HepG2 (cell line): ENCODE results near the gene NFKBIZ. TPM values are rescaled to one million over a fixed set of nuclear protein-coding genes. Genes with fewer than 3 reads are reported as not detected.

Source experiments
- ATF2 ChIP-seq: sonication (generic); formaldehyde crosslinking; IDR thresholded peaks from 2 replicates; pipeline ENCODE4 v1.4.0; 2020; ENCODE audit warnings: missing genetic modification reagents
- DNMT1 ChIP-seq: sonication (generic); formaldehyde crosslinking; IDR thresholded peaks from 2 replicates; pipeline ENCODE4 v1.5.1; 2020; ENCODE audit warnings: mild to moderate bottlenecking, missing genetic modification reagents
- EP300 ChIP-seq, 3 experiments: sonication (generic) in 1 of 3; formaldehyde crosslinking in 1 of 3; IDR thresholded peaks; 2 replicates each; pipeline versions ENCODE4 v1.5.1 to v1.6.1; 2011 to 2020; ENCODE audit warnings: low read depth in 2 of 3, low read length in 2 of 3, borderline replicate concordance in 1 of 3, improper control_type of control experiment in 1 of 3, mild to moderate bottlenecking in 1 of 3, missing genetic modification reagents in 1 of 3, moderate library complexity in 1 of 3
- FOXA1 ChIP-seq, 2 experiments: fragments of 450-650 bp in 1 of 2; sonication (generic) in 1 of 2; formaldehyde crosslinking in 1 of 2; IDR thresholded peaks; 2 replicates each; pipeline versions ENCODE4 v1.4.0 to v1.6.1; 2016 to 2020; ENCODE audit warnings: missing genetic modification reagents in 1 of 2
- FOXA3 ChIP-seq: IDR thresholded peaks from 2 replicates; pipeline ENCODE4 v1.6.1; 2016; ENCODE audit warnings: missing genetic modification reagents, missing compliant biosample characterization
- FOXJ3 ChIP-seq: sonication (generic); formaldehyde crosslinking; IDR thresholded peaks from 2 replicates; pipeline ENCODE4 v1.4.0; 2020; ENCODE audit warnings: missing genetic modification reagents, mild to moderate bottlenecking, borderline replicate concordance
- FOXP4 ChIP-seq: sonication (generic); formaldehyde crosslinking; IDR thresholded peaks from 2 replicates; pipeline ENCODE4 v1.4.0; 2020; ENCODE audit warnings: missing genetic modification reagents
- HDAC2 ChIP-seq: sonication (generic); formaldehyde crosslinking; IDR thresholded peaks from 2 replicates; pipeline ENCODE4 v1.4.0; 2020; ENCODE audit warnings: missing genetic modification reagents
- HMG20A ChIP-seq: IDR thresholded peaks from 2 replicates; pipeline ENCODE4 v1.6.1; 2016; ENCODE audit warnings: borderline replicate concordance
- HMGXB4 ChIP-seq, 2 experiments: sonication (generic) in 1 of 2; formaldehyde crosslinking in 1 of 2; IDR thresholded peaks; 2 replicates each; pipeline versions ENCODE4 v1.4.0 to v1.6.1; 2018 to 2020; ENCODE audit warnings: missing genetic modification reagents in 2 of 2, borderline replicate concordance in 1 of 2, low read depth in 1 of 2, mild to moderate bottlenecking in 1 of 2, missing biosample characterization in 1 of 2
- HNF4A ChIP-seq: sonication (generic); formaldehyde crosslinking; IDR thresholded peaks from 2 replicates; pipeline ENCODE4 v1.4.0; 2020; ENCODE audit warnings: missing genetic modification reagents
- IKZF1 ChIP-seq: fragments of 450-650 bp; IDR thresholded peaks from 2 replicates; pipeline ENCODE4 v1.7.1; 2016
- ISL2 ChIP-seq: sonication (generic); formaldehyde crosslinking; IDR thresholded peaks from 2 replicates; pipeline ENCODE4 v1.5.0; 2020; ENCODE audit warnings: missing genetic modification reagents
- KDM6A ChIP-seq: IDR thresholded peaks from 2 replicates; pipeline ENCODE4 v1.6.1; 2016; ENCODE audit warnings: low read depth
- MBD4 ChIP-seq: IDR thresholded peaks from 2 replicates; pipeline ENCODE4 v1.6.1; 2012; ENCODE audit warnings: low read length, inconsistent platforms, borderline replicate concordance
- MEF2D ChIP-seq: sonication (generic); formaldehyde crosslinking; IDR thresholded peaks from 2 replicates; pipeline ENCODE4 v1.5.1; 2020; ENCODE audit warnings: mild to moderate bottlenecking, missing genetic modification reagents
- MIXL1 ChIP-seq: IDR thresholded peaks from 2 replicates; pipeline ENCODE4 v1.6.1; 2016
- NCOA2 ChIP-seq: sonication (generic); formaldehyde crosslinking; IDR thresholded peaks from 2 replicates; pipeline ENCODE4 v1.8.0; 2022; ENCODE audit warnings: inconsistent platforms
- SALL1 ChIP-seq: sonication (generic); formaldehyde crosslinking; IDR thresholded peaks from 2 replicates; pipeline ENCODE4 v1.8.0; 2022; ENCODE audit warnings: mild to moderate bottlenecking, missing genetic modification reagents
- SKI ChIP-seq: fragments of 450-650 bp; IDR thresholded peaks from one replicate; pipeline ENCODE4 v1.6.1; 2018; ENCODE audit warnings: mild to moderate bottlenecking; ENCODE audit not compliant: partially characterized antibody
- SOX5 ChIP-seq: IDR thresholded peaks from 2 replicates; pipeline ENCODE4 v1.6.1; 2016; ENCODE audit warnings: borderline replicate concordance
- TBX3 ChIP-seq: fragments of 450-650 bp; IDR thresholded peaks from 2 replicates; pipeline ENCODE4 v1.6.1; 2017; ENCODE audit warnings: antibody characterized with exemption, mild to moderate bottlenecking, inconsistent platforms, borderline replicate concordance
- THAP11 ChIP-seq: IDR thresholded peaks from 2 replicates; pipeline ENCODE4 v1.6.1; 2016; ENCODE audit warnings: missing biosample characterization, missing genetic modification reagents
- ZFY ChIP-seq: sonication (generic); formaldehyde crosslinking; IDR thresholded peaks from 2 replicates; pipeline ENCODE4 v1.4.0; 2020; ENCODE audit warnings: missing genetic modification reagents
- ZNF235 ChIP-seq: sonication (generic); formaldehyde crosslinking; IDR thresholded peaks from 2 replicates; pipeline ENCODE4 v1.8.1; 2023; ENCODE audit warnings: mild to moderate bottlenecking, missing genetic modification reagents, borderline replicate concordance
- ZNF546 ChIP-seq: sonication (generic); formaldehyde crosslinking; conservative IDR thresholded peaks from 2 replicates; pipeline ENCODE4 v1.8.1; 2023; ENCODE audit warnings: mild to moderate bottlenecking, missing genetic modification reagents
- ZNF549 ChIP-seq: sonication (generic); formaldehyde crosslinking; IDR thresholded peaks from 2 replicates; pipeline ENCODE4 v1.5.0; 2020; ENCODE audit warnings: missing genetic modification reagents
- ZNF792 ChIP-seq: IDR thresholded peaks from 2 replicates; pipeline ENCODE4 v1.6.1; 2016
- polyA plus RNA-seq, 8 experiments: library from polyadenylated mRNA; depleted of rRNA in 3 of 8; stranded (reverse) in 7 of 8; unstranded in 1 of 8; fragments of >200 nt; fragmentation: Illumina TruSeq in 4 of 8; extraction: Trizol in 4 of 8; gene quantifications; 2 replicates each; pipeline versions ENCODE4 v1.2.1 to v1.2.3, GENCODE V29; 2011 to 2016; ENCODE audit warnings: low read depth in 4 of 8, missing spikeins in 1 of 8, mixed read lengths in 1 of 8; ENCODE audit not compliant: insufficient read depth in 1 of 8
- total RNA-seq, 5 experiments: library from RNA; depleted of rRNA; stranded (reverse); fragments of >200 nt; fragmentation: Illumina TruSeq; extraction: Trizol; gene quantifications; 2 replicates each; pipeline ENCODE4 v1.2.3, GENCODE V29; 2016; ENCODE audit warnings: low read depth in 1 of 5

Gene NFKBIZ
- total and polyA plus RNA-seq, 2 of the 13 experiments (the other 11 are each of a cell fraction or from before 2014, with no cell fraction given) = 25.9 to 60.6 TPM

GRCh38 chr3:101814835-101815234 is 34.5 kb upstream of the NFKBIZ start (continued):
- TF ChIP-seq ATF2 (CRISPR knock-in tag) (0 out of 2 replicates have a peak, but pooled peaks have one; percentile 25), DNMT1 (CRISPR knock-in tag) (no peak), HMG20A (CRISPR knock-in tag) (peak; percentile 55; the same call in 1 of the 2 replicates), HDAC2 (CRISPR knock-in tag) (0 out of 2 replicates have a peak, but pooled peaks have one; percentile 34), ZNF549 (CRISPR knock-in tag) (no peak), SKI (no peak), ZNF792 (CRISPR knock-in tag) (peak; percentile 83; the same call in 1 of the 2 replicates), THAP11 (CRISPR knock-in tag) (0 out of 2 replicates have a peak, but pooled peaks have one; percentile 18), EP300 (IDR thresholded peaks at IDR 0.05; ENCODE audit: low read depth in 2 of 2, low read length in 2 of 2) (peak in 1 of 2 experiments; percentile 40; a peak in 1 of 4 replicates), EP300 (CRISPR knock-in tag; IDR thresholded peaks at IDR 0.05; ENCODE audit: borderline replicate concordance) (no peak), FOXA3 (peak; percentile 63), MIXL1 (CRISPR knock-in tag) (0 out of 2 replicates have a peak, but pooled peaks have one; percentile 22), ISL2 (CRISPR knock-in tag) (peak; percentile 58; the same call in 1 of the 2 replicates), TBX3 (peak; percentile 53; the same call in 1 of the 2 replicates), ZFY (CRISPR knock-in tag) (no peak), FOXJ3 (peak; percentile 28; the same call in 1 of the 2 replicates), HNF4A (peak; percentile 45), KDM6A (peak; percentile 18; the same call in 1 of the 2 replicates), FOXP4 (CRISPR knock-in tag) (peak; percentile 35; the same call in 1 of the 2 replicates), HMGXB4 (CRISPR knock-in tag; IDR thresholded peaks at IDR 0.05; ENCODE audit: borderline replicate concordance in 1 of 2, low read depth in 1 of 2) (0 out of 4 replicates have a peak, but pooled peaks of 1 of the 2 experiments have one; percentile 25), SALL1 (CRISPR knock-in tag) (peak; percentile 21; the same call in 1 of the 2 replicates), NCOA2 (CRISPR knock-in tag) (peak; percentile 50; the same call in 1 of the 2 replicates), ZNF546 (CRISPR knock-in tag) (no peak), IKZF1 (no peak), MBD4 (no peak), ZNF235 (CRISPR knock-in tag) (no peak), FOXA1 (IDR thresholded peaks at IDR 0.05) (no peak), FOXA1 (CRISPR knock-in tag; IDR thresholded peaks at IDR 0.05) (peak; percentile 64; the same call in 1 of the 2 replicates), SOX5 (CRISPR knock-in tag) (peak; percentile 50; the same call in 1 of the 2 replicates), MEF2D (CRISPR knock-in tag) (peak; percentile 40; the same call in 1 of the 2 replicates)
